ENCODE measurements around the gene RBFOX1.

RBFOX1 gene

DNA sequence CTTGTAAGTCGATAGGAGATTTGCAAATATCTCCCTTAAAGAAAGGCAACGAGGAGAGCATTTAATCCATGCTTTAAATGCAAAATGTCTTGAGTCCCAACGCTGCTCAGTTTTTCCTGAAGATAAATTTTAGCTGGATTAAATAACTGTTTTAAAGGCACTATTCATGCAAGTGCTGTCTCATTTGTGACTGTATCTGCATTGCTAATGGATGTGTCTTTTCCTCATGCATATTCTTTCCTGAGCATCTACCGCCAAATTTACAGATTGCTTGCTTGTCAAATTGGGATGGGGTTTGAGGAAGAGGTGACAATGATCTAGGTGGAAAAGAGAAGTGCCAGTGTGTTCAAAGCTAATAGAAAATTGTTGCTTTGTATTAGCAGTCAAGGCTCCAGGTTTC lies 106.9 kb downstream of the RBFOX1 start:
- Histone ChIP-seq H3K9ac (ENCODE audit: insufficient read length) (no peak overlapping the region), H3K27ac (no peak overlapping the region), H3K4me3 (no peak overlapping the region), H3K36me3 (ENCODE audit: insufficient read depth, low read length) (no peaks in the 10 kb centered on the region), H3K9me3 (ENCODE audit: low read depth, low read length) (no peaks in the 10 kb centered on the region)
- TF ChIP-seq EZH2 (IDR thresholded peaks at IDR 0.05) (no peak), FOXP2 (optimal IDR thresholded peaks at IDR 0.05; ENCODE audit: control extremely low read depth, extremely low read length, insufficient read depth) (no peak)
- no peak for DNase-seq (ENCODE audit: low read depth, low spot score)

DNA sequence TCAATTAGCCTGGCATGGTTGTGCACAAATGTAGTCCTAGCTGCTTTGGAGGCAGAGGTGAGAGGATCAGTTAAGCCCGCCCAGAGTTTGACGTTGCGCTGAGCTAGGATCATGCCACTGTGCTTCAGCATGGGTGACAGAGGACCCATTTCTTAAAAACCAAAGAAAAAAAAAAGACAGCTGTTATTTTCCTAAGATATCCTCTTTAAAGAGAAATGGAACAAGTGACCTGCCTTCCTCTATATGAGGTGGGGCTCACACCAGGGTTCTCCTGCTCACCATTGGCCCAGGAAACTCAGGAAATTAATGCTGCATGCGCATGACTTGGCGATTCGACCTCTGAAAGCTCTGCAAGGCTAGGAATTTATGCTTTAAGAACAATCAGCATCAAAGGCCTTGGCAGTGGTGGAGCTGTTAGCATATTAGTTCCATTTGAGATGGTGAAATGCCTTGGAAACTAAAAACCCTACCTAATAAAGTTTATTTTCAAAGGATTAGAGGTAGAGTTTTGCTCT lies 108.3 kb downstream of the RBFOX1 start:
- no peak overlapping the region for H3K27ac ChIP-seq
- TF ChIP-seq EZH2 (IDR thresholded peaks at IDR 0.05): no peak
- TF ChIP-seq FOXP2 (optimal IDR thresholded peaks at IDR 0.05; ENCODE audit: control extremely low read depth, extremely low read length, insufficient read depth): no peak
- no peak for TF ChIP-seq POLR2AphosphoS5 (IDR thresholded peaks at IDR 0.05; ENCODE audit: borderline replicate concordance, low read depth, low read length)
- no peaks in the 10 kb centered on the region for H3K36me3 ChIP-seq (ENCODE audit: insufficient read depth, low read length)
- no peak for DNase-seq (ENCODE audit: low read depth, low spot score)
- H3K4me3 ChIP-seq: no peak overlapping the region
- H3K9ac ChIP-seq (ENCODE audit: insufficient read length): no peak overlapping the region
- no peaks in the 10 kb centered on the region for H3K9me3 ChIP-seq (ENCODE audit: low read depth, low read length)

DNA sequence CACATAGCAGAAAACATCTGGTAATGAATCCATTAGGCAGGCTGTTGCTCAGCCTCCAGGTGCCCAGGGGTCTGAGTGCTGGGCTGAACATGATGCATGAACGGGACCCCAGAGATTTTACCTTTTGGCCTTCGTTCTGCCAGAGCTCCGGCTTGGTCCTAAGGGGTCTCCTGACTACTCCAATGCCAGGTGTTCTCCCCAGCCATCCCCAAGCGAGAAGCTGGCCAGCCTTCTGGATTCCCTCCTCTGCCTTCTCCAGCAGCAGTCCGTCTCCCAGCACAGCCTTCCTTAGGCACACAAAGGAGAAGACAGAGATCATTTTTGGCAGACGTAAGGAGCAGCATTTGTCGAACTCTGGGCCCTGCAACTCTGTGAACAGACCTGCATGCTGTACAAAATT lies 109.4 kb downstream of the RBFOX1 start:
- no peak for DNase-seq (ENCODE audit: low read depth, low spot score)
- Histone ChIP-seq H3K9me3 (ENCODE audit: low read depth, low read length) (no peaks in the 10 kb centered on the region), H3K36me3 (ENCODE audit: insufficient read depth, low read length) (no peaks in the 10 kb centered on the region), H3K9ac (ENCODE audit: insufficient read length) (no peak overlapping the region), H3K27ac (no peak overlapping the region), H3K4me3 (no peak overlapping the region)
- TF ChIP-seq FOXP2 (optimal IDR thresholded peaks at IDR 0.05; ENCODE audit: control extremely low read depth, extremely low read length, insufficient read depth) (no peak), EZH2 (IDR thresholded peaks at IDR 0.05) (no peak), POLR2AphosphoS5 (IDR thresholded peaks at IDR 0.05; ENCODE audit: borderline replicate concordance, low read depth, low read length) (no peak)

DNA sequence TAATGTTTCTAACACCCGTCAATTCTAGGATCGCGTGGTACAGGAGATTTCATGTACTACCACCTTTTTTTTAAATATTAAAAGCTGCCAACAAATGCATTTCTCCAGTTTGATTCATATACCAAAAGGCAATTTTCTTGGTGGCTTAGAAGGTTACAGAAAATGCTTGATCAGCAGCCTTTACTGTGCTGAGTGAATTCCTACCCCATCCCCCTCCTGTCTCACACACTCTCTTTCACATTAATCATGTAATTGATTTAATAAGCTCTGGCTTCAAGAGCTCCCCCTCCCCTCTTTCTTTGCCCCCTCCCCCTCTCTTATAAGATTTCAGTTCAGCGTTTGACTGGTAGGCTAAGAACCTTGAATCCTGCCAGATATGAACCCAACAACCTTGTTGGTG lies 110.5 kb downstream of the RBFOX1 start:
- H3K4me3 ChIP-seq: no peak overlapping the region
- H3K27ac ChIP-seq: no peak overlapping the region
- H3K36me3 ChIP-seq (ENCODE audit: insufficient read depth, low read length): no peaks in the 10 kb centered on the region
- DNase-seq (ENCODE audit: low read depth, low spot score): no peak
- no peaks in the 10 kb centered on the region for H3K9me3 ChIP-seq (ENCODE audit: low read depth, low read length)
- TF ChIP-seq EZH2 (IDR thresholded peaks at IDR 0.05) (no peak), POLR2AphosphoS5 (IDR thresholded peaks at IDR 0.05; ENCODE audit: borderline replicate concordance, low read depth, low read length) (no peak), FOXP2 (optimal IDR thresholded peaks at IDR 0.05; ENCODE audit: control extremely low read depth, extremely low read length, insufficient read depth) (no peak)
- no peak overlapping the region for H3K9ac ChIP-seq (ENCODE audit: insufficient read length)

DNA sequence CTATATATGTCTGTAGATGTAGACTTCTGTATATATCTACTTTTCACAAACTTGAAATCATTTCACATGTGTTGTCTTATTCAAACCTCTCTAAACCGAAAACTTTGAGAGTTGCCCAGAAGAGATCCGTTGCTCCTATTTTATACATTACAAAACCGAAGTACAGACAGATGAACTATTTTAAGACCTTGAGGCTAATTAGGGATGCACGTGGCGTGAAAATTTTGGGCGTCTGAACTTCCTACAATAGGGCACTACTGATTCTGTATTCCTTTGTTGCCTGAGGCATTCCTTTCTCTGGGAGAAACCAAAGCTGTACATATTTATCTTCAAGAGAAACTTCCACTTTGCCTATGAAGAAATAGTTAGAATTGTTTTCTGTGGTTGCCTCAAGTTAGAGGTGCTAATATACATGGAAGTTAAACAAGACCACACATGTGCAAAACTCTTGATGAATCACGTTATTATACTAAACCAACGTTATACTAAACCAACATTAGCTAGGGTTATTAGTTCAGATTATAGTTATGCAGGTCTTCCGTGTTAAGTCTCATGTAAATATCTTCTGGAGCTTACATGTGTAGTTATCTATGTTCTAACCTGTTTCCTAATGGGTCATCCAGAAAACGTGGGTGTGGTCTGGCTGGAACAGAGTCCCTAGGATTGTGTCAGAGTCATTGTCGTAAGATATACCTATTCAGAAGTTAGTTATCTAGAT lies 111.2 kb downstream of the RBFOX1 start:
- Histone ChIP-seq H3K27ac (no peak overlapping the region), H3K9me3 (ENCODE audit: low read depth, low read length) (no peaks in the 10 kb centered on the region)

DNA sequence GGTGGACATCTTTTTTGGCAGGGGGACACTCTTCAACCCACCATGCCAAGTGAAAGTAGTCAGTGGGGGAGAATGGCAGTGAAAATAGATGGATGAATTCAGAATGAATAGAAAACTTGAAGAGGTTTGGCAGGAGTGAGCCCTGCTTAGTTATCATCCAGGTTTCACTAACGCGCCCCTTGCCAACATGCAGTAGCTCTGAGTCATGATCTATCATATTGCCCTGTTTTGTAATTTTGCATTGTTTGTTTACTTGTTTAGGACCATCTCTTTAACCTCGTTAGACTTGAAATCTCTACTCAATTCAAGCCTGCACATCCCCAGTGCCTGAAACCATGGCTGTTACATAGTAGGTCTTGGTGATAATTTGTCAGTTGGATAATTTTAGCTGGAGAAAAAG lies 116.7 kb downstream of the RBFOX1 start:
- no peak for DNase-seq (ENCODE audit: low read depth, low spot score)
- no peaks in the 10 kb centered on the region for H3K9me3 ChIP-seq (ENCODE audit: low read depth, low read length)
- H3K36me3 ChIP-seq (ENCODE audit: insufficient read depth, low read length): no peaks in the 10 kb centered on the region
- TF ChIP-seq EZH2 (IDR thresholded peaks at IDR 0.05): no peak
- no peak for TF ChIP-seq FOXP2 (optimal IDR thresholded peaks at IDR 0.05; ENCODE audit: control extremely low read depth, extremely low read length, insufficient read depth)
- TF ChIP-seq POLR2AphosphoS5 (IDR thresholded peaks at IDR 0.05; ENCODE audit: borderline replicate concordance, low read depth, low read length): no peak
- no peak overlapping the region for H3K27ac ChIP-seq
- H3K9ac ChIP-seq (ENCODE audit: insufficient read length): no peak overlapping the region
- H3K4me3 ChIP-seq: no peak overlapping the region

More for the DNA sequence above, 111.2 kb downstream of the RBFOX1 start:
- H3K9ac ChIP-seq (ENCODE audit: insufficient read length): no peak overlapping the region
- H3K4me3 ChIP-seq: no peak overlapping the region
- no peaks in the 10 kb centered on the region for H3K36me3 ChIP-seq (ENCODE audit: insufficient read depth, low read length)
- DNase-seq (ENCODE audit: low read depth, low spot score): no peak
- no peak for TF ChIP-seq EZH2 (IDR thresholded peaks at IDR 0.05)
- TF ChIP-seq POLR2AphosphoS5 (IDR thresholded peaks at IDR 0.05; ENCODE audit: borderline replicate concordance, low read depth, low read length): no peak

DNA sequence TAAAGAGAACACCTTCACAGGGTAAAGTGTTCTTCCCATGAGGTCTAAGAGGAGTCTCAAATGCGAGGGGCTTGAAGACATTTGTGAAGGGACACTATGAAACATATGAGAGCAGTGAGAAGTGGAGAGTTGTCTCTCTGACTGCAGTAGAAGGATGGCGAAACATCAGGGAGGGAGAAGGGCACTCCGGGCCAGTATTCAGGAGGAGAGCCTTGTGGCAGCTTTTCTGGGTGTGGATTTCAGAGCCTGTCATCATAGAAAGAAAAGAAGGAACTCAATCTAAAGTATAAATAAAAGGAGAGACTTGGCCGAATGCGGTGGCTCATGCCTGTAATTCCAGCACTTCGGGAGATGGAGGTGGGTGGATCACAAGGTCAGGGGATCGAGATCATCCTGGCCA lies 117.2 kb downstream of the RBFOX1 start:
- DNase-seq (ENCODE audit: low read depth, low spot score): no peak
- H3K27ac ChIP-seq: no peak overlapping the region
- H3K9ac ChIP-seq (ENCODE audit: insufficient read length): no peak overlapping the region
- H3K4me3 ChIP-seq: no peak overlapping the region
- H3K36me3 ChIP-seq (ENCODE audit: insufficient read depth, low read length): no peaks in the 10 kb centered on the region
- H3K9me3 ChIP-seq (ENCODE audit: low read depth, low read length): no peaks in the 10 kb centered on the region
- no peak for TF ChIP-seq FOXP2 (optimal IDR thresholded peaks at IDR 0.05; ENCODE audit: control extremely low read depth, extremely low read length, insufficient read depth)
- no peak for TF ChIP-seq EZH2 (IDR thresholded peaks at IDR 0.05)
- TF ChIP-seq POLR2AphosphoS5 (IDR thresholded peaks at IDR 0.05; ENCODE audit: borderline replicate concordance, low read depth, low read length): no peak

DNA sequence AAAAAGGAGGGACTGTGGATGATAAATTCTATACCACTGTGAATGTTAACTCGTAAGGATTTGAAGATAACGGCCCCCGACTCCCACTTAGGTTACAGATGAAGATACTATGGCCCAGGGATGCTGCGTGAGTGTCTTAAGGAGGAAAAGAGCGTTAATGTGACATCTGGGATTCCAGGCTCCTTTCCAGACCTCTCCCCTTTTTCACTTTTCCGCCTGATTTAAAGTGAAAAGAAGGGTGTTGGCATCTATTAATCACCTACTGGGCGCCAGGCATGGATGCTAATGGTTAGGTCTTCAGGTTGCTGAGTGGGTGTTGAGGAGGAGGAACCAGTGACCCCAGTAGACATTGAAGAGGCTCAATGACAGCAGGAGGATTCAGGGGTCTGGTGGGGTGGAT lies 117.8 kb downstream of the RBFOX1 start:
- no peak for DNase-seq (ENCODE audit: low read depth, low spot score)
- no peak overlapping the region for H3K27ac ChIP-seq
- no peak for TF ChIP-seq EZH2 (IDR thresholded peaks at IDR 0.05)
- no peak for TF ChIP-seq FOXP2 (optimal IDR thresholded peaks at IDR 0.05; ENCODE audit: control extremely low read depth, extremely low read length, insufficient read depth)
- no peak for TF ChIP-seq POLR2AphosphoS5 (IDR thresholded peaks at IDR 0.05; ENCODE audit: borderline replicate concordance, low read depth, low read length)

DNA sequence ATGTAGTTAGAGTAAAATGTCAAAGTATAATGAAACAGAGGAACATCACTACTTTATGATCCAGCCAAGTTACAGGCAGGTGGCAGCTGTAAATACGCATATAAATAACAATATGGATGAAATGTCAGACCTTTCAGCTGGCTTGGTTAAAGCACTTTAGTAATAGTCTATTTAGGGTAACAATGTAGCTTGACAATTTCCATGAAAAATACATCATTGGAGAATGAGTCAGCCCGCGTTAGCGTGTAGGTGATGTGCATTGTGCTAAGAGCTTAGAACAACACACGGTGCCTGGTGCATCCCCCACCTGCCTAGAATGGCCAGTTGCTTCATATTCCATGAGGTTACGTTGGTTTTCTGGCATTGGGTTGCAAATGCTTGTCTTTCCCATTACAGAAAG lies 119.4 kb downstream of the RBFOX1 start:
- Histone ChIP-seq H3K9ac (ENCODE audit: insufficient read length) (no peak overlapping the region), H3K27ac (no peak overlapping the region), H3K36me3 (ENCODE audit: insufficient read depth, low read length) (no peaks in the 10 kb centered on the region), H3K9me3 (ENCODE audit: low read depth, low read length) (no peaks in the 10 kb centered on the region), H3K4me3 (no peak overlapping the region)
- no peak for TF ChIP-seq EZH2 (IDR thresholded peaks at IDR 0.05)
- no peak for TF ChIP-seq POLR2AphosphoS5 (IDR thresholded peaks at IDR 0.05; ENCODE audit: borderline replicate concordance, low read depth, low read length)
- no peak for TF ChIP-seq FOXP2 (optimal IDR thresholded peaks at IDR 0.05; ENCODE audit: control extremely low read depth, extremely low read length, insufficient read depth)
- DNase-seq (ENCODE audit: low read depth, low spot score): no peak

More for the DNA sequence above, 117.8 kb downstream of the RBFOX1 start:
- Histone ChIP-seq H3K4me3 (no peak overlapping the region), H3K36me3 (ENCODE audit: insufficient read depth, low read length) (no peaks in the 10 kb centered on the region), H3K9ac (ENCODE audit: insufficient read length) (no peak overlapping the region), H3K9me3 (ENCODE audit: low read depth, low read length) (no peaks in the 10 kb centered on the region)
